GM12872 (cell line): ENCODE data around the gene PRSS33.

ENCODE experiments used
- CTCF ChIP-seq: IDR thresholded peaks from 3 replicates; pipeline ENCODE4 v1.5.1; 2011; ENCODE audit warnings: low read depth, mild to moderate bottlenecking, low read length, moderate library complexity; ENCODE audit not compliant: insufficient read depth

Gene PRSS33

GRCh38 chr16:2819179-2819938, 32.0 kb upstream of the PRSS33 start:
- no peak for TF ChIP-seq CTCF

GRCh38 chr16:2818272-2818876, 31.0 kb upstream of the PRSS33 start:
- TF ChIP-seq CTCF: no peak

- no peak for TF ChIP-seq CTCF
Observed at GRCh38 chr16:2817340-2818271, 30.2 kb upstream of the PRSS33 start.

- TF ChIP-seq CTCF: 0 out of 3 replicates have a peak, but pooled peaks have one; percentile 7
Observed at GRCh38 chr16:2816751-2817339, 29.5 kb upstream of the PRSS33 start, which contains the start of gene PRSS21. TSS of gene PRSS21 (plus strand) at chr16:2817237. CDS start at chr16:2817269, 32 bp downstream.

GRCh38 chr16:2815299-2815771, 28.0 kb upstream of the PRSS33 start:
- TF ChIP-seq CTCF: no peak

GRCh38 chr16:2814551-2815298, 27.4 kb upstream of the PRSS33 start:
- TF ChIP-seq CTCF: no peak
